ENCODE data around the gene LAMA5.

LAMA5 gene

DNA sequence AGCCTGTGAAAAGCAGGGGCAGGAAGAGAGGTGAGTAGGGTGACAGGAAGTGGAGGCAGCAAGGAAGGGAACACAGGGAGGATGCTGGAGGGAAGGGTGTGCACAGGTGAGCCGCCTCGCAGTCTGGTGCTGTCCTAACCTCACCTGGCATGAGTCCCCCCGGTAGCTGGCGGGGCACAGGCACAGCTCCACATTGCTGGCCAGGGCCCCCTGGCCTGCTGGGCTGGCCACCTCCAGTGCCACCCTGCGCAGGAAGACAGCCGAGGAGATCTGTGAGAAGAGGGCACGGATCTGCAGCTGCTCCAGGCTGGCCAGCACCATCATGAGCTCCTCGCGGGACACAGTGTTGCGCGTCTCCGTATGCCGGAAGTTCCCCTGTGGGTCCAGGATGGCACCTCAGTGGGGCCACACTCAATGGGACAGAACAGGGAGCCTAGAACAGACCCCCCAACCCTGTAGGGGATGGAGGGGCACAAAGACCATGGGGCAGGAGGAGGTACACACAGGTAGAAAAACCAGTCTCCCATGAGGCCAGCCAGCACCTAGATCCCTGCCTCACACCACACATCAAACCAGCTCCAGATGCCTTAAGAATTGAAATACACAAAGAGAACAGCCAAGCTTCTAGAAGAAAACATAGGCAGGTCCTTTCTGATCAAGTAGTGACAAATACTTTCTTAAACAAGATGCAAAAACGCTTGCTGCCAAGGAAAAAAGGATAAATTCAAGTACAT is 41.8 kb downstream of the LAMA5 start:
- CTCF ChIA-PET: no interaction called here

GRCh38 chr20:62323980-62324906 is 42.9 kb downstream of the LAMA5 start:
- DNase-seq (ENCODE audit: extremely low spot score): no peak

More for the DNA sequence above, 41.8 kb downstream of the LAMA5 start:
- POLR2A ChIA-PET: no interaction called here
- TF ChIP-seq, protein P1, sequence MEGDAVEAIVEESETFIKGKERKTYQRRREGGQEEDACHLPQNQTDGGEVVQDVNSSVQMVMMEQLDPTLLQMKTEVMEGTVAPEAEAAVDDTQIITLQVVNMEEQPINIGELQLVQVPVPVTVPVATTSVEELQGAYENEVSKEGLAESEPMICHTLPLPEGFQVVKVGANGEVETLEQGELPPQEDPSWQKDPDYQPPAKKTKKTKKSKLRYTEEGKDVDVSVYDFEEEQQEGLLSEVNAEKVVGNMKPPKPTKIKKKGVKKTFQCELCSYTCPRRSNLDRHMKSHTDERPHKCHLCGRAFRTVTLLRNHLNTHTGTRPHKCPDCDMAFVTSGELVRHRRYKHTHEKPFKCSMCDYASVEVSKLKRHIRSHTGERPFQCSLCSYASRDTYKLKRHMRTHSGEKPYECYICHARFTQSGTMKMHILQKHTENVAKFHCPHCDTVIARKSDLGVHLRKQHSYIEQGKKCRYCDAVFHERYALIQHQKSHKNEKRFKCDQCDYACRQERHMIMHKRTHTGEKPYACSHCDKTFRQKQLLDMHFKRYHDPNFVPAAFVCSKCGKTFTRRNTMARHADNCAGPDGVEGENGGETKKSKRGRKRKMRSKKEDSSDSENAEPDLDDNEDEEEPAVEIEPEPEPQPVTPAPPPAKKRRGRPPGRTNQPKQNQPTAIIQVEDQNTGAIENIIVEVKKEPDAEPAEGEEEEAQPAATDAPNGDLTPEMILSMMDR (IDR thresholded peaks at IDR 0.05; ENCODE audit: control extremely low read depth, extremely low read depth, low read depth, missing control alignments): no peak
- no peak for DNase-seq (ENCODE audit: extremely low spot score)

DNA sequence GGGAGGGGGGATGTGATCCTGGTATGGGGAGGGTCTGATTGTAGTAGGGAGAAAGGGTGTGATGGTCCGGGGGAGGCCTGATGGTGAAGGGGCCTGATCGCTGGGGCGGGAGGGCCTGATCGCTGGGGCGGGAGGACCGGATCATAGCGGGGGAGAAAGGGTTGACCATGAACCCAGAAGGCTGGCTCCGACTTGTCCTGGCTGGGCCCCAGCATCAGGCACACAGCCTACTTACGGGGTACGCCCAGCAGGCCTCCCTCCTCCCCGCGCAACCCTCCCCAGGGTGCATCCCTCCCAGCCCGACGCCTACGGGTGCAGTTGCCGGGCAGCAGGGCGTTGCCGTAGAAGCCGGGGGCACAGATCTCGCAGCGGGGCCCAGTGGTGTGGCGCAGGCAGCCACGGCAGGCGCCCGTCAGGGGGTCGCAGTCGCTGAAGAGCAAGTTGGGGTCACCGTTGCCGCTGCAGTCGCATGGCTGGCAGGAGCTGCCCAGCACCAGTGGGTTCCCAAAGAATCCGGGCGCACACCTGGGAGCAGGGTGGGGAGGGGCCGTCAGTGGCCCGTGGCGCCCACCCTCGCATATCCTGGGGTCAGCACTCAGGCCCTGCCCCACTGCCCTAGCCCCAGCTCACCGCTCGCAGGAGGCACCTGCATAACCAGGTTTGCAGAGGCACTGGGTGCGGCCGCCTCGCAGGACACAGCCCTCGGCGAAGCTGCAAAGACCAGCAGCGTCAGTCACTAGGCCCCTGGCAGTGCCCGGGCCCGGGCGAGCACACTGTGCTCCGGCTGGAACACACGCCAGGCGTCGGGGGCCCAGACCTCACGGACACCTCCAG is 43.7 kb downstream of the LAMA5 start:
- ChIA-PET CTCF (interaction anchor here (1.0 to 1.5 kb wide), 2 partner anchors 21 to 59 kb away, joined by 3 read pairs; partner anchors contain the start of gene ADRM1), POLR2A (no interaction called here)
- TF ChIP-seq, protein P1 (IDR thresholded peaks at IDR 0.05; ENCODE audit: control extremely low read depth, extremely low read depth, low read depth, missing control alignments): no peak
- DNase-seq (ENCODE audit: extremely low spot score): no peak

More at GRCh38 chr20:62323980-62324906, 42.9 kb downstream of the LAMA5 start:
- POLR2A ChIA-PET: no interaction called here
- TF ChIP-seq, protein P1 (IDR thresholded peaks at IDR 0.05; ENCODE audit: control extremely low read depth, extremely low read depth, low read depth, missing control alignments): no peak
- CTCF ChIA-PET: interaction anchor here (1.0 to 1.5 kb wide), 2 partner anchors 22 to 58 kb away, joined by 3 read pairs; partner anchors contain the start of gene ADRM1

DNA sequence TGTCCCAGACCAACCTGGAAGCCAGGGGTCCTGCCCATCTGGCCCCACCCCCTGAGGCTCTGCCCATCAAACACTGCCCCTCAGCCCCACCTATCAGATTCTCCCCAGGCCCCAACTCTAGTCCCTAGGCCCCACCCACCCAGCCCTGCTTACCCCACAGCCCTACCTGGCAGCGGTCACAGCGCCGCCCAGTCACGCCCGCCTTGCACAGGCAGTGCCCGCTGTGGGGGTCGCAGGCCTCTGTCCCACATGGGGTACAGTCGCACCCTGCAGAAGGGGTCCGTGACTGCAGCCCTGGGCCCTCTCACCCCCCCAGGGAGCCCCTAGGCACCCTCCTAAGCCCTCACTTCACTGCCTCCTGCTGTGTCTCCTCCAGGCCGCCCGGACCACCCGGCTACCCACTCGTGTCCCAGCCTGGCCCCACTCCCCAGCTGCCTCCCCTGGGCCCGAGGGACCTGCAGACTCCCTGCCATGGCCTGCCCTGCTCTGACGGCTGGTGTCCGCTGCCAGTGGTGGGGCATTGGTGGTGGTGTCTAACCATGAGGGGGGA is 44.5 kb downstream of the LAMA5 start:
- CTCF ChIA-PET: no interaction called here
- no peak for DNase-seq (ENCODE audit: extremely low spot score)
- TF ChIP-seq, protein P1 (IDR thresholded peaks at IDR 0.05; ENCODE audit: control extremely low read depth, extremely low read depth, low read depth, missing control alignments): no peak
- POLR2A ChIA-PET: no interaction called here

DNA sequence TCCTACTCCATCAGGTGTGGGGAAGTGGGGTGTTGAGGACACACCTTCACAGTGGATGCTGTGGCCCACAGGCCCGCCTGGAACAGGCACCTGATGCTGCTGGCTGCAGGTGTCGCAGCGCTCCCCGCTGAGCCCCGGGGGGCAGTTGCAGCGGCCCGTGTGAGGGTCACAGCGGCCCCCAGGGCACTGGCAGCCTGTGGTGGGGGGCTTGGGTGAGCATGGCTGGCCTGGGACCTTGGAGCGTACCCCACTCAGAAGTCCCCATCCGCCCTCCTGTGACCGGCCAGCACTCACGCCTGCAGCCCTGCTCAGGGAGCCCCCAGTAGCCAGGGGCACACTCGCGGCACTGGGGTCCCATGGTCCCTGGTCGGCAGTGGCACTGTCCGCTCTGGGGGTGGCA is 45.1 kb downstream of the LAMA5 start:
- DNase-seq (ENCODE audit: extremely low spot score): no peak
- CTCF ChIA-PET: no interaction called here
- POLR2A ChIA-PET: no interaction called here
- TF ChIP-seq, protein P1 (IDR thresholded peaks at IDR 0.05; ENCODE audit: control extremely low read depth, extremely low read depth, low read depth, missing control alignments): no peak
